Pancreas (tissue), 10 donors: ENCODE measurements around the gene SOAT1. TPM values are rescaled to one million over a fixed set of nuclear protein-coding genes. Genes with fewer than 3 reads are reported as not detected.
A peak's percentile ranks its signal among the peaks of the same experiment; 100 is the strongest.

Source experiments
- ATAC-seq, 4 donors: fragments of 200-7000 bp; cut with Tn5 transposase; one replicate each; pipeline versions ENCODE4 v1.8.0 to v1.9.1; 2020; ENCODE audit warnings: mild to moderate bottlenecking in 4 of 4, moderate library complexity in 4 of 4
- DNase-seq, 6 donors: peaks; one replicate each; pipeline ENCODE4 v3.0.0-alpha.2; 2020
- FAIRE-seq: peaks from 2 replicates; lab custom pipeline; 2012; peaks lifted over from hg19 to GRCh38; lab: Jason Lieb, UNC
- H3K27ac ChIP-seq, 4 donors: fragments of 200-600 bp; sonication (generic); 1 replicate in 3 of 4; 2 replicates in 1 of 4; pipeline versions ENCODE4 v1.5.0 to v1.8.0; 2020
- H3K27me3 ChIP-seq, 4 donors: fragments of 200-600 bp; one replicate each; pipeline ENCODE4 v1.8.0; 2021
- H3K36me3 ChIP-seq, 3 donors: fragments of 200-600 bp; sonication (generic) in 1 of 3; one replicate each; pipeline versions ENCODE4 v1.5.0 to v1.8.0; 2020 to 2021
- H3K4me1 ChIP-seq, 3 donors: fragments of 200-600 bp; one replicate each; pipeline ENCODE4 v1.8.0; 2021
- H3K4me3 ChIP-seq, 4 donors: fragments of 200-600 bp; sonication (generic) in 2 of 4; one replicate each; pipeline versions ENCODE4 v1.5.0 to v1.8.0; 2020 to 2021
- H3K9me3 ChIP-seq, 4 donors: fragments of 200-600 bp; one replicate each; pipeline ENCODE4 v1.8.0; 2021
- WGBS, 2 donors: extraction: QIAGEN DNeasy Blood & Tissue Kit; methylation state at CpG; one replicate each; pipeline ENCODE4 v1.1.7; 2013; 5-methylcytosine and 5-hydroxymethylcytosine counted together
- intact Hi-C, 3 donors: fragments of 100-400 bp; cut with DNase I; formaldehyde crosslinking; loops; one replicate each; pipeline versions ENCODE4 v1.11.1 to v1.14.2; 2022
- polyA plus RNA-seq, 2 donors: library from polyadenylated mRNA; stranded (reverse); fragments of 200-250 nt; gene quantifications; one replicate each; pipeline ENCODE4 v1.2.3, GENCODE V29; 2013
- total RNA-seq, 6 donors: library from RNA; stranded (reverse); fragmentation: NEBNext Ultra II Directional in 4 of 6; extraction: Animal tissue kit (Norgen Biotek cat#: 25700) in 4 of 6; gene quantifications; one replicate each; pipeline versions ENCODE4 v1.2.1 to v1.2.4, GENCODE V29; 2021 to 2023
- TF ChIP-seq, protein P1 (sequence below), 4 donors: fragments of 200-600 bp; sonication (generic) in 3 of 4; IDR thresholded peaks; one replicate each; pipeline versions ENCODE4 v1.5.0 to v1.8.0; 2021; ENCODE audit warnings: antibody characterized with exemption in 4 of 4
- donor health status: healthy with polysubstance abuse.
- donor health status: DM: no; HTN: no; CAD: no; lungs with moderate emphysema.
- donor health status: DM: no; HTN: no; CAD: no.
- donor health status: control.
- donor health status: control.
- donor health status: Bipolar disorder and iron deficiency.
- donor health status: DM: yes; HTN: yes; CAD: no.
- donor health status: DM: no; HTN: no; CAD: no.
- donor health status: DM: no; HTN: no; CAD: no.
- donor health status: DM: yes; HTN: yes; CAD: no.

Gene SOAT1
- total and polyA plus RNA-seq, 8 donors: 6.8 to 66.8 (median 36.4) TPM

DNA sequence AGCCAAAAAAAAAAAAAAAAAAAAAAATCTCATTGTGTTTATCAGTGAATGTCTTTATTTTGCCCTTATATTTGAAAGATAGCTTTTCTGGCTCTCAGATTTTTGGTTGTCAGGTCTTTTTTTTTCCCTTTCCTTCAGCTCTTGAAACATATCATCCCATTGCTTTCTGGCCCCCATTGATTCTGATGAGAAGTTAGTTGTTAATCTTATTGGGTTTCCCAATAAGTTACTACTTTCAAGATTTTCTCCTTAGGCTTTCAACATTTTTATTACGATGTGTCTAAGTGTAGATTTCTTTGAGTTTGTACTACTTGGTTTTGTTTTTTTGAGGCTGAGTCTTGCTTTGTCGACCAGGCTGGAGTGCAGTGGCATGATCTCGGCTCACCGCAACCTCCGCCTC, 14.7 kb upstream of the SOAT1 start:
- no peak for FAIRE-seq
- no peaks in the 10 kb centered on the region for H3K27me3 ChIP-seq

DNA sequence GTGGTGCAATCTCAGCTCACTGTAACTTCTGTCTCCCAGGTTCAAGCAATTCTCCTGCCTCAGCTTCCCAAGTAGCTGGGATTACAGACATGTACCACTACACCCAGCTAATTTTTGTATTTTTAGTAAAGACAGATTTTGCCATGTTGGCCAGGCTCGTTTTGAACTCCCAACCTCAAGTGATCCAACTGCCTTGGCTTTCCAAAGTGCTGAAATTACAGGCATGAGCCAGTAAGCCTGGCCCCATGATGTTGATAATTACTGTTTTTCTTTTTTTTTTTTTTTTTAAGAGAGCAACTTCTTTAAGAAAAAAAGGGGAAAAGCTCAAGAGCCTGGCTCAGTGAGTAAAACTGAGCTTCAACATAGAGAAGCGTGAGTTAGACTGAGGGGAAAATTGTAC, 9.6 kb upstream of the SOAT1 start:
- ATAC-seq (no peak), FAIRE-seq (no peak), DNase-seq (no peak)
- peaks cover 13 to 21% (median 16%) of the 10 kb centered on the region in 3 donors for H3K4me1 ChIP-seq
- intact Hi-C loops: no loop called here
- no peak overlapping the region for H3K27ac ChIP-seq
- 85 to 96% methylated on average over 2 of the region's 2 CpGs for WGBS, 2 donors
- no peaks in the 10 kb centered on the region for H3K9me3 ChIP-seq
- H3K27me3 ChIP-seq: no peaks in the 10 kb centered on the region
- TF ChIP-seq, protein P1, sequence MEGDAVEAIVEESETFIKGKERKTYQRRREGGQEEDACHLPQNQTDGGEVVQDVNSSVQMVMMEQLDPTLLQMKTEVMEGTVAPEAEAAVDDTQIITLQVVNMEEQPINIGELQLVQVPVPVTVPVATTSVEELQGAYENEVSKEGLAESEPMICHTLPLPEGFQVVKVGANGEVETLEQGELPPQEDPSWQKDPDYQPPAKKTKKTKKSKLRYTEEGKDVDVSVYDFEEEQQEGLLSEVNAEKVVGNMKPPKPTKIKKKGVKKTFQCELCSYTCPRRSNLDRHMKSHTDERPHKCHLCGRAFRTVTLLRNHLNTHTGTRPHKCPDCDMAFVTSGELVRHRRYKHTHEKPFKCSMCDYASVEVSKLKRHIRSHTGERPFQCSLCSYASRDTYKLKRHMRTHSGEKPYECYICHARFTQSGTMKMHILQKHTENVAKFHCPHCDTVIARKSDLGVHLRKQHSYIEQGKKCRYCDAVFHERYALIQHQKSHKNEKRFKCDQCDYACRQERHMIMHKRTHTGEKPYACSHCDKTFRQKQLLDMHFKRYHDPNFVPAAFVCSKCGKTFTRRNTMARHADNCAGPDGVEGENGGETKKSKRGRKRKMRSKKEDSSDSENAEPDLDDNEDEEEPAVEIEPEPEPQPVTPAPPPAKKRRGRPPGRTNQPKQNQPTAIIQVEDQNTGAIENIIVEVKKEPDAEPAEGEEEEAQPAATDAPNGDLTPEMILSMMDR (IDR thresholded peaks at IDR 0.05): no peak
- H3K4me3 ChIP-seq: no peak overlapping the region
- H3K36me3 ChIP-seq: no peaks in the 10 kb centered on the region

More for the DNA sequence above, 14.7 kb upstream of the SOAT1 start:
- Histone ChIP-seq H3K36me3 (no peaks in the 10 kb centered on the region), H3K4me3 (no peak overlapping the region), H3K4me1 (no peaks in the 10 kb centered on the region), H3K9me3 (no peaks in the 10 kb centered on the region), H3K27ac (no peak overlapping the region)
- intact Hi-C loops: no loop called here
- DNase-seq: no peak
- TF ChIP-seq, protein P1 (IDR thresholded peaks at IDR 0.05): no peak
- 93 to 95% methylated on average over 5 of the region's 5 CpGs for WGBS, 2 donors
- ATAC-seq: no peak

DNA sequence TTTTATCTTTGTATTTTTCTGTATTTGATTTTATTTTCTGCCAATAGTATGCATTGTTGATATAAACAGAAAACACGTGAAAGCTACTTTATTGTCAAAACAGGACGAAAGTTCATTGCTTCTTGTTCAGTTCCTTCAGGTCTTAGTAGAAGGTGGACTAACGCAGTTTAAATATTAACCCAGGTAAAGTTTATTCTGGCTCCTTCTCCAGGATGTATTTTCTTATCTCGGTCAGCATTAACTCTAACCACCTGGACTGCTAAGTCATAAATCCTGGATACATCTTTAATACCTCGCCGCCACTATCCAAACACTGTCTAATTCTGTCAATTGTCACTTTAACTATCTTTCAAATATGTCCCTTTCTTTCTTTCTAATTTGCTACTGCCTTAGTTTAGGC, 5.7 kb upstream of the SOAT1 start:
- H3K4me3 ChIP-seq: no peak overlapping the region
- H3K4me1 ChIP-seq: peaks cover 19 to 30% (median 20%) of the 10 kb centered on the region in 3 donors
- ATAC-seq (peak; percentile 88 to 93 (median 91)), DNase-seq (no peak), FAIRE-seq (no peak)
- H3K9me3 ChIP-seq: no peaks in the 10 kb centered on the region
- peak overlapping the region; percentile 36 to 88 (median 67) for H3K27ac ChIP-seq
- H3K27me3 ChIP-seq: no peaks in the 10 kb centered on the region
- H3K36me3 ChIP-seq: no peaks in the 10 kb centered on the region
- TF ChIP-seq, protein P1 (IDR thresholded peaks at IDR 0.05): no peak
- 11 to 12% methylated on average over 6 of the region's 6 CpGs for WGBS, 2 donors
- intact Hi-C loops: no loop called here

DNA sequence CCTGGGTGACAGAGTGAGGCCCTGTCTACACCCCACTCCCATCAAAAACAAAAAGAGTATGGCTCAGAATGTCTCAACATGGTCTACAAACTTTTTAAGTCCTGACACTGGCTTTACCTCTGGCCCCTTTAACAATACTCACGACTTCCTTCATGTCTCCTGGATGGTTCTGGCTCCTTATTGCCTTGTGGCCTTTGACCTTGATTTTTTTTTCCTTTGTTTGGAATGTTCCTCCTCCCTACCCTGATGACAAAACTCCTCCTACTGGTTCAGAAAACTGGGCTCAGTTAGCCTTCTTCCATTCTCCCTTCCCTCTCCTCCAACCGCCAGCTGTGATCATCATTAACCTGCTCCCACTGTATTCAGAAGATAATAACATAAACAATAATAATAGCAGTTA, 4.6 kb upstream of the SOAT1 start:
- DNase-seq: no peak
- 28% methylated on average over 2 of the region's 2 CpGs for WGBS, 2 donors

More for the DNA sequence above, 4.6 kb upstream of the SOAT1 start:
- ATAC-seq (peak in 1 of 4 donors; percentile 5), FAIRE-seq (no peak)
- Histone ChIP-seq H3K36me3 (no peaks in the 10 kb centered on the region), H3K27me3 (no peaks in the 10 kb centered on the region), H3K27ac (peak overlapping the region in 3 of 4 donors; percentile 47 to 88 (median 87)), H3K9me3 (no peaks in the 10 kb centered on the region), H3K4me1 (peaks cover 19 to 31% (median 20%) of the 10 kb centered on the region in 3 donors), H3K4me3 (no peak overlapping the region)
- TF ChIP-seq, protein P1 (IDR thresholded peaks at IDR 0.05): no peak
- intact Hi-C loops: no loop called here
